Muscle layer of duodenum (tissue), 2 donors: ENCODE data around the gene SLC38A2.

Experiments
- H3K27ac ChIP-seq: one replicate; pipeline ENCODE4 v1.7.0; 2013; ENCODE audit warnings: mild to moderate bottlenecking, low read length
- H3K27me3 ChIP-seq: one replicate; pipeline ENCODE4 v1.7.0; 2013; ENCODE audit warnings: low read depth, mild to moderate bottlenecking, control low read depth, low read length
- H3K36me3 ChIP-seq, 2 donors: one replicate each; pipeline ENCODE4 v1.7.0; 2013; ENCODE audit warnings: low read length in 2 of 2, control low read depth in 1 of 2, mild to moderate bottlenecking in 1 of 2; ENCODE audit not compliant: insufficient read depth in 2 of 2, control insufficient read depth in 1 of 2
- H3K4me1 ChIP-seq, 2 donors: one replicate each; pipeline ENCODE4 v1.7.0; 2013; ENCODE audit warnings: low read length in 2 of 2, mild to moderate bottlenecking in 2 of 2, control low read depth in 1 of 2, moderate library complexity in 1 of 2; ENCODE audit not compliant: insufficient read depth in 2 of 2, control insufficient read depth in 1 of 2
- H3K4me3 ChIP-seq, 2 donors: one replicate each; pipeline ENCODE4 v1.7.0; 2013; ENCODE audit warnings: low read length in 2 of 2, low read depth in 1 of 2, mild to moderate bottlenecking in 1 of 2
- H3K9me3 ChIP-seq, 2 donors: one replicate each; pipeline ENCODE4 v1.7.0; 2013; ENCODE audit warnings: low read length in 2 of 2, control low read depth in 1 of 2, mild to moderate bottlenecking in 1 of 2; ENCODE audit not compliant: control insufficient read depth in 1 of 2
- donor health status: healthy.

SLC38A2 gene

DNA sequence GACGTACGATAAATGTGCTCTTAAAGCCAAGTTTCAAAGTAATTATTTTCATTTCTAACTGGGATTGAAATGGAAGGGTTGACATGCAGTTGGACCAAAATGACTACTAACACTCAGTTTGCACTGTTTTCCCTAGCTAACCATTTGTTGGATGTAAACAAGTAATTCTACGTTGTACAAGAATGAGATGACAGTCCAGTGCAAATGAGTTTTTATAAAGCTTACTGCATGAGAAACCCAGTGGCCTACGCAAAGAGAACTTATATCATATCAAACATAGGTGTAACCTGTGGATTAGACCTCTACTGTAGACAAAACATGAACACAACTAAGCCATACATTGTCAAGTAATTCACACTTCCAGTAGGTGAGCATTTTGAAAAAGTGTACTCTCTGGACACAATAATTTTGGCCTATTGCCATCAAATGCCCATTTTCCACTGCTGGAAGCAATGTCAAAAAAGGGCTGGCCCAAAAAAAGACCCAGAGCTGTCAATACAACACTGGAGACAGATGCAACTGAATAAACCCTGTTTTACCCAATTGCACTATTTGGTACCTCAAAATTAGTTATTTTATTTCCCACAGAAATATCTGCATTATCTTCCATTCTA is 12.8 kb downstream of the SLC38A2 start:
- H3K4me3 ChIP-seq = no peak overlapping the region
- no peaks in the 10 kb centered on the region for H3K27me3 ChIP-seq
- peaks cover under 1 to 36% of the 10 kb centered on the region in 2 donors for H3K4me1 ChIP-seq
- H3K27ac ChIP-seq = no peak overlapping the region
- peaks cover 55 to 60% of the 10 kb centered on the region in 2 donors for H3K36me3 ChIP-seq
- no peaks in the 10 kb centered on the region for H3K9me3 ChIP-seq

DNA sequence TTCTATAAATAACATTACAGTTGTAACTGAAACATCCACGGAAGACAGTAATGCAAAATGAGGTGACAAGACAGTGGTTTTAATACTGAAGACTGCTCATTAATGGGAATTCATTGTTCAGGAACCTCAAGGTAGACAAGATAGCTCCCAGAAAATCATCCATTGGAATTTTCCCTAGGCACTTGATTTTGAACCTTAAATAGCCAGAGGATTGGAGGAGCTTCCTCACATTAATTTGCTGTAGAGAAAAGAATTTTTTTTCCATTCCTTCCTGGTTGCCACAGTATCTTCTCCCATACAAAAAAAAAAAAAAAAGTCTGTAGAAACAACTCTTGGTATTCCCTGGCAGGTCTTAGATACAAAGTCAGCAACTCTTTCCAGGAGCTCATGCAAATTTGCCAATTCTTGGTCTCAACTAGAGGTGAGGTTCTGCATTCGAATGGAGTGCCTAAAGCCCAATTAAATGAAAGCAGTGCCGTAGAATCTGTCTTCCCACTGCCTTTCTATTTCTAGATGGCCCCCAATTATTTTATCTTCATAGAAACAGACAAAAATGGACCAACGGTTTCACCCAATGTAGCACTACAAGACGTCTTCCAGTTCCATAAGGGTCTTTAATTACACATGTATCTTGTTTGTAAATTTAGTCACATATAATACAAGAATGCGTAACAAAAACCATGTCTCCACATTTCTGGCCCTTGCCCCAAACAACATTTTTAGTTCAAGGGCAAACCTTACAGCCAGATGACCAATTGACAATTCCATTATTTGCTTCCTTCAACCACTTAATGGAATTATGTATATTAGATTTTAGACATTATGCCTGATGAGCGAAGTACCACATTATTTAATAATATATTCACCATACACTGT is 13.5 kb downstream of the SLC38A2 start:
- H3K27ac ChIP-seq = no peak overlapping the region
- H3K9me3 ChIP-seq = no peaks in the 10 kb centered on the region
- H3K4me3 ChIP-seq = no peak overlapping the region
- peaks cover 47 to 56% of the 10 kb centered on the region in 2 donors for H3K36me3 ChIP-seq
- H3K4me1 ChIP-seq = peaks cover 0 to 29% of the 10 kb centered on the region in 2 donors
- no peaks in the 10 kb centered on the region for H3K27me3 ChIP-seq

DNA sequence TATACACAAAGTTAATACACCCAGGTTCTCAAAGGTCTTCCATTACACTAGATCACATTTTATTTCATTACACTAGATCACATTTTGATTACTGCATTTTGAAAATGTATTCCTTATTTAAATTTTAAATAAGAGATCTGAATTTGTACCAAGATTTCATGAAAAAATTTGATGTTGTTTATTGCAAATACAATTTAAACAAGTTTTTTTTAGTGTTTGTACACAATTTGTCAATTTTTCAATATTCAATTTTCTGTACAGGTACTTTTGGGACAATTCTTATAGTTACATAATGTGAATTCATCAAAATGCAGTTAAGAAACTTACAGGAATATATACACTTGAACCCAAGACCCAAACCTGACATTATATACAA is 14.3 kb downstream of the SLC38A2 start:
- H3K27ac ChIP-seq = no peak overlapping the region
- peaks cover 0 to 22% of the 10 kb centered on the region in 2 donors for H3K4me1 ChIP-seq
- peaks cover 40 to 49% of the 10 kb centered on the region in 2 donors for H3K36me3 ChIP-seq
- H3K9me3 ChIP-seq = no peaks in the 10 kb centered on the region
- no peaks in the 10 kb centered on the region for H3K27me3 ChIP-seq
- H3K4me3 ChIP-seq = no peak overlapping the region

DNA sequence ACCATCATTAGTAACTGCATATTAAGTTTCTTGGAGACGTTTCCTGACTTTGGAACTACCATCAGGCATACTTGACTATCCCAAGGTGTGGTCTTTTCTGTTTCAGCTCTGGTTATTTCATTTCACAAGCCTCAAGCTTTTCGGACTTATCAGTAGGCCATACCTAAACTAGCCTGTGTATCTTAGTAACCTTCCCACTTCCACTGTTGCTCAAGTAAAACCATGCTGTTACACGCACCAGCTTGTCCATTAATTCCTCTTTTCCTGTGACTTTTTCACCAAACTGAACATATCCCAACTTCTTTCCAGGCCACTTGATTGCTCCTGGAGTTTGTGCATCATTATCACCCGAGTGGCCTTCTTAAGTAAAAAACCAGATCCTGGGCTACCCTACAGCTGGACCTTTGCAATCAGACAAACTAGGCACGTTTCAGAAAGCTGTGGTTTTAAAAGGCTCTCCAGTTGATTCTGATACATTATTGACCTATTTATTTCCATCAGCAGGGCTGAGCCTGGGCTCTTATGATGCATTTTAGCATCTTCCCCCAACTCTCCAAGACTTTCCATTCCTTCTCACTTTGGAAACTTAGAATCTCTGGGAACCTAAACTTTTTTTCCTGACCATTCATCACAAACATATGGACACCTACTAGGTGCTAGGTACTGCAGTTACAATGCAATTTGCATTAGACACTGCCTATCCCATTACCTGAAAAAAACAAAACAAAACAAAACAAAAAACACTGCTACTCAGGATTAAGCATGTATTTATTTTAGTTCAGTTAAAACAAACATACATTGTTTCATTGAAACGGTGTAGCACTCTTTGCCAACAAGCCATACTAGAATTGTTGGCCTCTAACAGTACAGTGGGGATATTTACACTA is 14.9 kb downstream of the SLC38A2 start:
- Histone ChIP-seq H3K27ac (no peak overlapping the region), H3K9me3 (no peaks in the 10 kb centered on the region), H3K4me1 (peaks cover 0 to 17% of the 10 kb centered on the region in 2 donors), H3K36me3 (peaks cover 34 to 43% of the 10 kb centered on the region in 2 donors), H3K27me3 (no peaks in the 10 kb centered on the region), H3K4me3 (no peak overlapping the region)

DNA sequence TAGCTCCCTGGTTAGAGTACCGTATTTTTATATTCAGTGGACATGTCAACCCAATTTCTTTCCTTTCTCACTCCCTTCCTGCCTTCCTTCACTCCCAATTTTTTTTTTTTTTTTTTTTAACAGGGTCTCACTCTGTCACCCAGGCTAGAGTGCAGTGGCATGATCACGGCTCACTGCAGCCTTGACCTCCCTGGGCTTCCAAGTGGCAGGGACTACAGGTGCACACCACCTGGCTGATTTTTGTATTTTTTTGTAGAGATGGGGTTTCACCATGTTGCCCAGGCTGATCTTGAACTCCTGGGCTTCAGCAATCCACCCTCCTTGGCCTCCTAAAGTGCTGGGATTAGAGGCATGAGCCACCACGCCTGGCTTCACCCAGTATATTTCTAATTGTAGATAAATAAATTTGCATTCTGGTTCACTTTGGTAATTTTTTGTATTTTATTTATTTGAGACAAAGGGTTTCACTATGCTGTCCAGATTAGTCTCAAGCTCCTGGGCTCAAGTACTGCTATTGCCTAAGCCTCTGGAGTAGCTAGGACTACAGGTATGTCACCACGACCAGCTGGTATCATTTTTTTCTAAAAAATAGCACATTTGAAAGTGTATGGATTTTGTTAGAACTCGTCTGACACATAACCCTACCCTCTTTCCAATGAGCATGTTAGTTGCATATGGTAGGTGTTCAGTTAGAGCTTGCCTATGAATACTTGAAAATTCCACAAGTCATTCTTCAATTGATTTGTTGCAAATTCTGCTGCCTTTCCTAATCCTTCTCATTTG is 15.7 kb downstream of the SLC38A2 start:
- Histone ChIP-seq H3K4me1 (peaks cover 0 to 17% of the 10 kb centered on the region in 2 donors), H3K4me3 (no peak overlapping the region), H3K27me3 (no peaks in the 10 kb centered on the region), H3K36me3 (peaks cover 27 to 34% of the 10 kb centered on the region in 2 donors), H3K27ac (no peak overlapping the region), H3K9me3 (no peaks in the 10 kb centered on the region)

DNA sequence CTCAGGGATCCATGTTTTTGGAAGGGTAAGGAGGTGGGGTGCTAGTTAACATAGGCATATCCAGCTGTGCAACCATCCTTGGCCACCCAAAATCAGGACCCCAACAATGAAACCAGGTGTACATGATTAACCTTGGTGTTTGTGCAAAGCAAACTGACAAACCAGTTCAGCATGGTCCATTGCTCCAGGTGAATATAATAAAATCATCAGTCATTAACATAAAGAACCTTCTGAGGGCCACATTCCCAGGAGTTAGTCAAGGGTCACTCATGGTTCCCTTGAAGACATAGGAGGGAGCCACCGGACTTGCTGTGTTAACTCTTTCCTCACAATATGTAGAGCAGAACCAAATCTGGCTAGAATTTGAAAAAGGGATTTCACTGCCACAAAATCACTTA is 17.8 kb downstream of the SLC38A2 start:
- Histone ChIP-seq H3K9me3 (no peaks in the 10 kb centered on the region), H3K4me3 (no peak overlapping the region), H3K27me3 (no peaks in the 10 kb centered on the region), H3K27ac (no peak overlapping the region), H3K4me1 (peaks cover 0 to 5% of the 10 kb centered on the region in 2 donors), H3K36me3 (peaks cover 7 to 14% of the 10 kb centered on the region in 2 donors)

DNA sequence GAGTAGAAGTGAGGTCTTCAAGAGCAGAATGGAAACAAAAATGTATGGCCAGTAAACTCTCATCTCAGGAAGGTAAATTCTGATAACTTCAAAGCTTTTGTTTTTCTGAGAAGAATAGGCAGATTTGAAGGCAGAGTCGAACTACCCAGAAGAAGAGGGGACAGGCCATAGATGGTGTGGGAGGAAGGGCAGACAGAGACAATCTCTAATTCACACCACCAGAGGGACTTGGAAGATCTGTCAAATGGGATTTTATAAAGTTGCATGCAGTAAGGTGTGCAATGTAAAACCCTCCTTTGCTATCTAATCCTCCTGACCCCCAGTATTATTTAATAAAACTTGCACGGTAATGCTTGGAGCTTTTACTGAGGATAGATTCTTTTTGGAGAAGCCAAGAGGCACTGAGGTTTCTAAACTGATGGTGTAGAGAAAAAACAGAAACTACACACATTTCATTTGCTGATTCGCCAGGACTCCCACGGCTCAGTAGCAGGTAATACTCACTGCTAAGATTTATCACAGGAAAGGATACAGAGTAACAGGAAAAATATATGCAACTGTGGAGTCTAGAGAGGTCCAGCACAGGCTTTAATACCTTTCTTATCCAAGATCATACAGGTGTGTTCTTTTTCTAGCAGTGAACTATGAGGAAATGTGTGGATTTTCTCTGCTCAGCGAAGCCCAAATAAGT is 18.3 kb downstream of the SLC38A2 start:
- peaks cover 1 to 8% of the 10 kb centered on the region in 2 donors for H3K36me3 ChIP-seq
- H3K27ac ChIP-seq = no peak overlapping the region
- no peaks in the 10 kb centered on the region for H3K9me3 ChIP-seq
- no peaks in the 10 kb centered on the region for H3K4me1 ChIP-seq
- no peaks in the 10 kb centered on the region for H3K27me3 ChIP-seq
- no peak overlapping the region for H3K4me3 ChIP-seq

DNA sequence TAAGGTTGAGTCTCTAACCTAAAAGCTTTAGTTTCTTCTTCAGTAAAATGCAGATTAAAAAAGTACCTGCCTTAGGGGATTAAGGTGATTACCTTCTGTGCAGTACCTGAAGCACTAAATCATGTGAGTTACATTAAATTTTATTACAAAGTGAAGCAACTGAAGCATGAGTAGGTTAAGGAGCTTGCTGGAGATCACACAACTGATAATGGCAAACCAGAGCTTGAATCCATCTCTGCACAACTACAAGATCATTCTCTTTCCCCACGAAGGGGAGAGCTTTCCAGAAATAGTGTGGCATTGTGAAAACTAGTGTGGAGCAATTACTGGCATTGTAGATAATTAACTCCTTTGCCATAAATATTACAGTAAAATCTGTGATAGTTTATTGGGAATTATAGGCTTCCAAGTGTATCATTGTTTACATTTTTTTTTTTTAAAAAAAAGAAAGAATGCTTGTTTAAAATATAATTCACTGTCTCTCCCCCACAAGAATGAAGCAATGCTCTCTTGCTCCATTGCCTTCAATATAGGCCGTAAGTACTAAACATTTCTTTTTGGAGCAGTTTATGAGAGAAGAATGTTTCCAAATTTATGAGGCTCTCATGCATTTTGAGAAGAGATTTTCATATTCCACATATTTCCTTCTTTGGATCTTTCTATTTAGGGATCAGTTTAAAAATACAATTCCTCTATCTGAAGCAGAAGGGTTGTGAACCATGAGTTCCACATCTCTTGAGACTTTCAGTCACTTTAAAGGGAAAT is 20.5 kb downstream of the SLC38A2 start:
- H3K4me3 ChIP-seq = no peak overlapping the region
- no peak overlapping the region for H3K27ac ChIP-seq
- H3K27me3 ChIP-seq = no peaks in the 10 kb centered on the region
- H3K9me3 ChIP-seq = no peaks in the 10 kb centered on the region
- H3K4me1 ChIP-seq = no peaks in the 10 kb centered on the region
- no peaks in the 10 kb centered on the region for H3K36me3 ChIP-seq

DNA sequence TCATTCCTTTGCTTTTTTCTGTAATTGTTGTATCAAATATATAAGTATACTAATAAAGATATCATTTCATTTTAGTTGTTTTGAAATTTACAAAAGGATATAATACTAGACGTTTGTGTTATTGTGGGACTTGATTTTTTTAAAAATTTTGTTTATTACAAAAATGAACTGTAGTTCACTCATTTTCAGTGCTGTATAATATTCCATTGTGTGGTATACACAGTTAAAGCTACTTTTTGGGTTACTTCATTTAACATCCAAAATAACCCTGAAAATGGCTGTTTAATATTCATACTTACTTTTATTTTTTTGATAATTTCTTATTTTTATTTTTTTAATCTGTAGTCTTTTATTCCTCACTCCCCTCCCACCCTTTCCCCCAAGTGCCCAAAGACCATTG is 21.4 kb downstream of the SLC38A2 start:
- Histone ChIP-seq H3K9me3 (no peaks in the 10 kb centered on the region), H3K27me3 (no peaks in the 10 kb centered on the region), H3K27ac (no peak overlapping the region), H3K4me3 (no peak overlapping the region), H3K4me1 (no peaks in the 10 kb centered on the region), H3K36me3 (no peaks in the 10 kb centered on the region)

DNA sequence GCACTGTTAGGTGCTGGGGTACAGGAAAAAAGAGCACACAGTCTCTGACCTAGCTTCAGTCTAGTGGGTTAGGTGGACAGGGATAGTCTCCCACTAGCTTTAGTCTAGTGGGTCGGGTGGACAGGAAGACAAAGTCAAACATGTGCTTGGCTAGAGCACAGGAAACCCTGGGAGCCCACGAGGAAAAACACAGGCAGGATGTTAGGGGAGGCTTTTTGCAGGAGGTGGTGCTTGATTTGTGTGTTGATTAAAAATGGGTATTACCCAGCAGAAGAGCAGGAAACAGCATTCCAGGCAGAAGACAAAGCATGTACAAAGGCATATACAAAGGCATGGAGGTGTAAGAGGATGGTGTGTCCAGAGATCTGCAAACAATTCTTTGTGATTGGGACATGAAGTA is 23.3 kb downstream of the SLC38A2 start:
- Histone ChIP-seq H3K36me3 (no peaks in the 10 kb centered on the region), H3K4me3 (no peak overlapping the region), H3K4me1 (no peaks in the 10 kb centered on the region), H3K27me3 (no peaks in the 10 kb centered on the region), H3K27ac (no peak overlapping the region), H3K9me3 (no peaks in the 10 kb centered on the region)
